H9 (cell line): Measurements from ENCODE around the gene CKM. TPM values are rescaled to one million over a fixed set of nuclear protein-coding genes. Genes with fewer than 3 reads are reported as not detected.

Experiments
- DNase-seq: peaks from one replicate; pipeline ENCODE4 v3.0.0-alpha.2; 2017
- H2AFZ ChIP-seq: one replicate; pipeline ENCODE4 v1.6.1; 2013; ENCODE audit warnings: mild to moderate bottlenecking, low read length, control low read depth, moderate library complexity
- H2AK5ac ChIP-seq: 2 replicates; pipeline ENCODE4 v1.6.1; 2013; ENCODE audit warnings: low read length, control low read depth, mixed read lengths; ENCODE audit not compliant: insufficient read length
- H2BK120ac ChIP-seq: one replicate; pipeline ENCODE4 v1.6.1; 2013; ENCODE audit warnings: low read depth, mild to moderate bottlenecking, low read length, control low read depth, inconsistent platforms; ENCODE audit not compliant: poor library complexity, severe bottlenecking
- H2BK12ac ChIP-seq: 2 replicates; pipeline ENCODE4 v1.6.1; 2013; ENCODE audit warnings: low read length, control low read depth, mixed read lengths, low read depth; ENCODE audit not compliant: insufficient read length
- H2BK15ac ChIP-seq: 2 replicates; pipeline ENCODE4 v1.6.1; 2013; ENCODE audit warnings: low read depth, low read length, control low read depth
- H2BK20ac ChIP-seq: one replicate; pipeline ENCODE4 v1.6.1; 2013; ENCODE audit warnings: low read depth, mild to moderate bottlenecking, low read length, control low read depth, inconsistent platforms; ENCODE audit not compliant: poor library complexity, severe bottlenecking
- H2BK5ac ChIP-seq: 2 replicates; pipeline ENCODE4 v1.6.1; 2013; ENCODE audit warnings: low read length, control low read depth, mixed read lengths; ENCODE audit not compliant: insufficient read length
- H3K14ac ChIP-seq: 2 replicates; pipeline ENCODE4 v1.6.1; 2013; ENCODE audit warnings: low read length, control low read depth; ENCODE audit not compliant: insufficient read depth
- H3K18ac ChIP-seq: 2 replicates; pipeline ENCODE4 v1.6.1; 2013; ENCODE audit warnings: low read depth, mild to moderate bottlenecking, mixed read lengths, low read length, control low read depth; ENCODE audit not compliant: insufficient read length
- H3K23ac ChIP-seq: 2 replicates; pipeline ENCODE4 v1.6.1; 2013; ENCODE audit warnings: low read length, control low read depth, mixed read lengths, low read depth; ENCODE audit not compliant: insufficient read length
- H3K23me2 ChIP-seq: 2 replicates; pipeline ENCODE4 v1.6.1; 2013; ENCODE audit warnings: low read depth, mild to moderate bottlenecking, mixed read lengths, low read length, control low read depth; ENCODE audit not compliant: insufficient read length, poor library complexity, severe bottlenecking
- H3K27ac ChIP-seq: 2 replicates; pipeline ENCODE4 v1.5.1; 2013; ENCODE audit warnings: low read length, control low read depth, mixed read lengths, low read depth; ENCODE audit not compliant: insufficient read length
- H3K27me3 ChIP-seq: 2 replicates; pipeline ENCODE4 v1.6.1; 2013; ENCODE audit warnings: low read length, control low read depth, inconsistent platforms; ENCODE audit not compliant: insufficient read depth
- H3K4ac ChIP-seq: 2 replicates; pipeline ENCODE4 v1.6.1; 2013; ENCODE audit warnings: low read depth, mild to moderate bottlenecking, control low read depth, inconsistent platforms, low read length, moderate library complexity
- H3K4me1 ChIP-seq: 2 replicates; pipeline ENCODE4 v1.6.1; 2013; ENCODE audit warnings: low read length, control low read depth, inconsistent platforms; ENCODE audit not compliant: insufficient read depth
- H3K4me2 ChIP-seq: 2 replicates; pipeline ENCODE4 v1.6.1; 2013; ENCODE audit warnings: low read length, control low read depth, mixed read lengths; ENCODE audit not compliant: insufficient read length, insufficient read depth
- H3K56ac ChIP-seq: 2 replicates; pipeline ENCODE4 v1.6.1; 2013; ENCODE audit warnings: low read depth, mild to moderate bottlenecking, mixed read lengths, low read length, control low read depth; ENCODE audit not compliant: insufficient read length
- H3K79me1 ChIP-seq: 2 replicates; pipeline ENCODE4 v1.6.1; 2013; ENCODE audit warnings: low read depth, mild to moderate bottlenecking, moderate library complexity, low read length, control low read depth, inconsistent platforms; ENCODE audit not compliant: insufficient read depth, poor library complexity, severe bottlenecking
- H3K79me2 ChIP-seq: 2 replicates; pipeline ENCODE4 v1.6.1; 2013; ENCODE audit warnings: low read length, control low read depth, inconsistent platforms; ENCODE audit not compliant: insufficient read depth
- H3K9ac ChIP-seq: 2 replicates; pipeline ENCODE4 v1.6.1; 2013; ENCODE audit warnings: low read length, control low read depth, mixed read lengths; ENCODE audit not compliant: insufficient read length; ENCODE audit errors: extremely low read depth
- H3K9me3 ChIP-seq: one replicate; pipeline ENCODE4 v1.6.1; 2013; ENCODE audit warnings: low read depth, low read length, inconsistent platforms; ENCODE audit not compliant: control insufficient read depth
- H3T11ph ChIP-seq: one replicate; pipeline ENCODE4 v1.6.1; 2013; ENCODE audit warnings: mild to moderate bottlenecking, low read length, control low read depth, inconsistent platforms
- H4K20me1 ChIP-seq: one replicate; pipeline ENCODE4 v1.6.1; 2013; ENCODE audit not compliant: control insufficient read depth, insufficient read length, insufficient read depth
- H4K5ac ChIP-seq: 2 replicates; pipeline ENCODE4 v1.6.1; 2013; ENCODE audit warnings: low read depth, mild to moderate bottlenecking, mixed read lengths, low read length, control low read depth; ENCODE audit not compliant: insufficient read length
- H4K8ac ChIP-seq: replicated peaks from 2 replicates; pipeline ENCODE4 v1.6.1; 2013; ENCODE audit warnings: low read length, control low read depth, mixed read lengths, low read depth; ENCODE audit not compliant: insufficient read length
- H4K91ac ChIP-seq: 2 replicates; pipeline ENCODE4 v1.6.1; 2013; ENCODE audit warnings: low read depth, mild to moderate bottlenecking, moderate library complexity, mixed read lengths, low read length, control low read depth; ENCODE audit not compliant: insufficient read length
- H3K27ac Mint-ChIP-seq, 3 experiments: 2 replicates in 2 of 3; 3 replicates in 1 of 3; pipeline ENCODE4 v1.8.0; 2020 to 2021; ENCODE audit warnings: mixed read lengths in 3 of 3, mild to moderate bottlenecking in 1 of 3, moderate library complexity in 1 of 3
- H3K27me3 Mint-ChIP-seq: 2 replicates; pipeline ENCODE4 v1.8.0; 2021; ENCODE audit warnings: low read depth, mild to moderate bottlenecking, moderate library complexity, mixed read lengths
- H3K36me3 Mint-ChIP-seq, 3 experiments: 2 replicates in 2 of 3; 3 replicates in 1 of 3; pipeline ENCODE4 v1.8.0; 2020 to 2021; ENCODE audit warnings: low read depth in 3 of 3, mixed read lengths in 3 of 3; ENCODE audit not compliant: insufficient read depth in 1 of 3
- H3K4me1 Mint-ChIP-seq, 2 experiments: 2 replicates each; pipeline ENCODE4 v1.8.0; 2020; ENCODE audit warnings: mixed read lengths in 2 of 2
- H3K4me3 Mint-ChIP-seq, 2 experiments: 2 replicates in 1 of 2; 3 replicates in 1 of 2; pipeline ENCODE4 v1.8.0; 2020 to 2021; ENCODE audit warnings: mild to moderate bottlenecking in 2 of 2, mixed read lengths in 2 of 2, moderate library complexity in 1 of 2
- H3K9me3 Mint-ChIP-seq, 2 experiments: 2 replicates in 1 of 2; 3 replicates in 1 of 2; pipeline ENCODE4 v1.8.0; 2020; ENCODE audit warnings: mild to moderate bottlenecking in 2 of 2, mixed read lengths in 2 of 2, moderate library complexity in 1 of 2
- CTCF ChIP-seq: fragments of 200-600 bp; sonication (generic); conservative IDR thresholded peaks from 3 replicates; pipeline ENCODE4 v1.8.0; 2021; ENCODE audit warnings: antibody characterized with exemption, mild to moderate bottlenecking
- WGBS: extraction: QIAGEN DNeasy Blood & Tissue Kit; methylation state at CpG from one replicate; pipeline ENCODE4 v1.1.7; 2013; ENCODE audit warnings: missing lambda C conversion rate, low lambda C conversion rate, mixed read lengths; ENCODE audit not compliant: insufficient read length; ENCODE audit errors: extremely low coverage; 5-methylcytosine and 5-hydroxymethylcytosine counted together
- total RNA-seq: library from RNA; stranded (reverse); gene quantifications from 2 replicates; pipeline ENCODE4 v1.2.1, GENCODE V29; 2021

Gene CKM
- total RNA-seq, 1 experiment from 2014 or later: not detected

DNA sequence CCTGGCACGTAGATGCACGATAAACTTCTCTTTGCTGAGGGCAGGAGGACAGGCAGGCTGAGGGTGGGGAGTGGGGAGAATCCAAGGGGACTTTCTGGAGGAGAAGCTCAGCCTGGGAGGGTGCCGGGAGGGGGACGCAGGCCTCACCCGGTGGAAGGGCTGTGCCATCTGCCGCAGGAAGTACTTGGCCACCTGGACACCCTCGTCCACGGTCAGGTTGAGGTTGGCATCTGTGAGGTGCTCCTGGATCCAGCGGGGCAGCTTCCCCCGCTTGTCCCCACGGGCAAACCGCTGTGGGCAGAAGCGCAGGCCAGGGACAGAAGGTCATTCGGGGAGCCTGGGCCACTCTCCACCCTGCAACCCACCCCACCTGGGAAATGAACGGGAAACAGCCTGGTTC is 29.4 kb upstream of the CKM start:
- Histone ChIP-seq H4K5ac (no peak overlapping the region), H4K20me1 (peaks cover 2% of the 10 kb centered on the region), H3K79me2 (no peaks in the 10 kb centered on the region), H3K56ac (no peak overlapping the region), H3K23me2 (no peaks in the 10 kb centered on the region), H2BK20ac (no peak overlapping the region), H3T11ph (no peak overlapping the region), H3K4me2 (no peak overlapping the region), H3K4ac (no peak overlapping the region), H3K14ac (no peak overlapping the region), H3K9me3 (no peaks in the 10 kb centered on the region), H3K9ac (no peak overlapping the region), H2BK120ac (no peak overlapping the region), H3K27ac (no peak overlapping the region), H3K4me1 (no peaks in the 10 kb centered on the region), H3K27me3 (no peaks in the 10 kb centered on the region), H2BK15ac (no peak overlapping the region), H2AFZ (no peak overlapping the region), H2BK12ac (no peak overlapping the region), H2AK5ac (no peak overlapping the region), H3K79me1 (no peaks in the 10 kb centered on the region), H2BK5ac (no peak overlapping the region), H3K23ac (no peak overlapping the region), H4K91ac (no peak overlapping the region), H3K18ac (no peak overlapping the region), H4K8ac (no peak overlapping the region)
- Mint-ChIP-seq H3K27me3 (no peaks in the 10 kb centered on the region), H3K4me3 (no peak overlapping the region), H3K27ac (no peak overlapping the region), H3K4me1 (peaks cover 8 to 14% of the 10 kb centered on the region in 2 experiments; a peak in 3 of 4 replicates), H3K36me3 (peaks cover 43 to 80% (median 75%) of the 10 kb centered on the region in 3 experiments; a peak in 6 of 7 replicates), H3K9me3 (no peaks in the 10 kb centered on the region)
- no peak for DNase-seq
- no peak for TF ChIP-seq CTCF
- no CpG with 5 or more reads among the region's 15 CpGs for WGBS
